ENCODE data around the gene NLRC5. TPM values are rescaled to one million over a fixed set of nuclear protein-coding genes. Genes with fewer than 3 reads are reported as not detected.

Gene NLRC5
- total and polyA plus RNA-seq, 7 experiments from 2014 or later = 76.0 to 615 (median 392) TPM

DNA sequence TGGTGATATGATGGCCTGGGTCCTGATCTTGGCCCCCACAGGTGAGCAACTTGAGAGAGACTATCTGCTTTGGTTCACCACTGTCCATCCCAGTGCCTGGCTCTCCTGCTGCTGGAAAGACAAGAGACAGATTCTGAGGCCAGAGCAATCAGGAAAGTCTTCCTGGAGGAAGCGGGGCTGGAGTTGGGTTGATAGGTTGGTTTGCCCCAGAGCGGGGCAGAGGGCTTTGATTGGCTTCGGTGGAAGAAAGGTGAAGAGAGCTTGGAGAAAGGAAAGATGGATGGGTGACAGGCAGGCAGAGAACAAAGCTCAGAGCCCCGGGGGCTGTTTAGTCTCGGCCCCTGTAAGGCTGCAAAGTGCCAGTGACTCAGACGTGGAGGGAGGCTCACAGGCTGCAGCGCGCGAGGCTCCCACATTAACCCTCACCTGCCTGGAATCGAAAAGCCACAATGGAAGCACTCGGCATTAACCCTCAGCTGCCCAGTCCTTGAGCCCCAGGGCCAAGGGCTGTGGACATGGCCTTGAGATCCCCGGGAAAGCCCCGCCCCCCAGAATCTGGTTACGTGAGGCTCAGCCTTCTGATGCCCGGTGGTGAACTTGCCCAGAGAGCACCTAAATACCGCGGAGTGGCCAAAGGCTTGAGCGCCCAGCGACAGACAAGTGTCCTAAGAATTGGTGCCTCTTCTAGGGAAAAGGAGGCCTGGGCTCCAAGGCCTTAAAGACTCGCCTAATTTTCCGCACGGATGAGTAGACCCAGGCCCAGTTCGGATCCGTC is 102.0 kb downstream of the NLRC5 start:
- DNase-seq (no peak), ATAC-seq (no peak)
- no peaks in the 10 kb centered on the region for H3K9me3 ChIP-seq (ENCODE audit: control insufficient read depth in 2 of 3, low read length in 3 of 3)
- Mint-ChIP-seq H3K36me3 (peaks cover 0 to 1% (median 0%) of the 10 kb centered on the region in 5 donors), H3K4me1 (peaks cover 6 to 16% (median 10%) of the 10 kb centered on the region in 7 donors), H3K9me3 (peaks cover 0 to 4% (median 0%) of the 10 kb centered on the region in 11 donors), H3K4me3 (peak overlapping the region; percentile 59 to 86 (median 76)), H3K27me3 (peaks cover 0 to 34% (median 0%) of the 10 kb centered on the region in 5 donors), H3K27ac (peak overlapping the region in 7 of 9 donors; percentile 14 to 74 (median 57))
- no peaks in the 10 kb centered on the region for H3K36me3 ChIP-seq (ENCODE audit: control insufficient read depth in 2 of 3, insufficient read depth in 3 of 3, low read length in 3 of 3)
- ChIA-PET POLR2A (interaction anchor here (1.1 to 1.4 kb wide), 2 partner anchors 52 to 71 kb away, joined by 3 read pairs; no protein-coding TSS in a partner anchor), CTCF (interaction anchor here (0.8 to 3.4 kb wide), 3 partner anchors 11 to 187 kb away, joined by 3 to 31 read pairs (median 5); no protein-coding TSS in a partner anchor)
- peaks cover 0 to 13% of the 10 kb centered on the region in 2 donors for H3K4me1 ChIP-seq (ENCODE audit: control insufficient read depth in 2 of 2, insufficient read depth in 2 of 2, low read length in 2 of 2)
- intact Hi-C loops (cut with micrococcal nuclease) = loop anchor here in 1 of 2 donors (10.0 kb wide), 1 partner anchor 153 kb away; the partner anchor contains the start of gene ARL2BP
- no peaks in the 10 kb centered on the region for H3K27me3 ChIP-seq (ENCODE audit: control insufficient read depth in 2 of 2, insufficient read depth in 2 of 2, low read length in 2 of 2)
- peak overlapping the region; percentile 50 for H3K4me3 ChIP-seq (ENCODE audit: low read length)
- H3K27ac ChIP-seq (ENCODE audit: low read depth, low read length) = no peak overlapping the region

DNA sequence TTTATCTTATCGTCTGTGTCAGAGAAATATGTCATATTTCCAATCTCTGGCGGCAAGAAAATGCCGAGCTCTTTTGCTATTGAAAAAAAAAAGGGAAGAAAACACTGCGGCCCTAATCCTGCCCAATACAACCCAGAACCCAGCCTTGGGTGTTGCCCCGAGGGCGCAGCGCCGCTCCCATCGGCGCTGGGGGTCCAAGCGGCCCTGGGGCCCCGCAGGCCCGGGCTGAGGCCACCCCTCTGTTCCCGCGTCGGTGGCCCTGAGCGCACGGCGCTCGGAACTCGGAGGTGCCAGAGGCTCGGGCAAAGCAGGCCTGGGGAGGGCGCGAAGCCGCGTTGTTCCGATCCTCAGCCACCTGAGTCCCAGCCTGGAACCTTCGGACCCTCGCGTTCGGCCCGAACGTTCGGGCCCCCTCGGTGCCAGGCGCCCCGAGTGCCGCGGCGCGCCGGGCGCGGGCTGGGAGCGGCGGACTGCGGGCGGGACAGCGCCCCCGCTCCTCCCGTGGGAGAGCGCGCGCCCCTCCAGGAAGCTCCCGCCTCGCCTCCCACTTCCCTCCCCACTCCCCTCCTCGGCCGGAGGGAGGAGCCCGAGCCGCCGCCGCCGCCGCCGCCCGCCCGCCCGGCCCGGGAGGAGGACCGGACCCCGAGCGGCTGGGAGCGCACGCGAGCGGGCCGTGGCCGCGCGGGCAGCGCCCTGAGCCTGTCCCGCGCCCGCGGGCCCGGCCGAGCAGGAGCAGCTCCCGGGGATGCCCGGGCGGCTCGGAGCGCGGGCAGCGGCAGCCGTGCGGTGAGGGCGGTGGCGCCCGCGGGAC is 102.8 kb downstream of the NLRC5 start, which contains the start of gene CPNE2:
TSS of gene CPNE2 (plus strand) at position 609 of the 811 bp plus-strand sequence. CDS start 18,160 bp downstream, outside the sequence.
- Mint-ChIP-seq H3K27ac (peak within 1 kb of the TSS in 8 of 9 donors; percentile 14 to 78 (median 52)), H3K4me1 (peaks cover 8 to 19% (median 10%) of the 10 kb centered on the region in 7 donors), H3K36me3 (peaks cover 0 to 1% (median 0%) of the 10 kb centered on the region in 5 donors), H3K27me3 (peaks cover 0 to 34% (median 0%) of the 10 kb centered on the region in 5 donors), H3K4me3 (peak within 1 kb of the TSS; percentile 65 to 86 (median 80)), H3K9me3 (peaks cover 0 to 3% (median 0%) of the 10 kb centered on the region in 11 donors)
- POLR2A ChIA-PET = interaction anchor here (0.6 to 2.2 kb wide), 9 partner anchors 8 to 94 kb away, joined by 3 to 14 read pairs (median 3); partner anchors contain the start of genes PSME3IP1 and RSPRY1
- DNase-seq (peak in 2 of 9 donors; percentile 17 to 29), ATAC-seq (peak; percentile 63)
- Histone ChIP-seq H3K4me1 (ENCODE audit: control insufficient read depth in 2 of 2, insufficient read depth in 2 of 2, low read length in 2 of 2) (peaks cover 0 to 13% of the 10 kb centered on the region in 2 donors), H3K27ac (ENCODE audit: low read depth, low read length) (peak within 1 kb of the TSS; percentile 10), H3K4me3 (ENCODE audit: low read length) (peak within 1 kb of the TSS; percentile 50), H3K9me3 (ENCODE audit: control insufficient read depth in 2 of 3, low read length in 3 of 3) (no peaks in the 10 kb centered on the region), H3K27me3 (ENCODE audit: control insufficient read depth in 2 of 2, insufficient read depth in 2 of 2, low read length in 2 of 2) (no peaks in the 10 kb centered on the region), H3K36me3 (ENCODE audit: control insufficient read depth in 2 of 3, insufficient read depth in 3 of 3, low read length in 3 of 3) (no peaks in the 10 kb centered on the region)
- intact Hi-C loops (cut with micrococcal nuclease) = loop anchor here (1.0 to 10.0 kb wide), 5 partner anchors 8 to 153 kb away; partner anchors contain the start of gene ARL2BP (in 1 of the 2)
- CTCF ChIA-PET = interaction anchor here (0.8 to 3.4 kb wide), 12 partner anchors 8 to 186 kb away, joined by 3 to 31 read pairs (median 4); no protein-coding TSS in a partner anchor

DNA sequence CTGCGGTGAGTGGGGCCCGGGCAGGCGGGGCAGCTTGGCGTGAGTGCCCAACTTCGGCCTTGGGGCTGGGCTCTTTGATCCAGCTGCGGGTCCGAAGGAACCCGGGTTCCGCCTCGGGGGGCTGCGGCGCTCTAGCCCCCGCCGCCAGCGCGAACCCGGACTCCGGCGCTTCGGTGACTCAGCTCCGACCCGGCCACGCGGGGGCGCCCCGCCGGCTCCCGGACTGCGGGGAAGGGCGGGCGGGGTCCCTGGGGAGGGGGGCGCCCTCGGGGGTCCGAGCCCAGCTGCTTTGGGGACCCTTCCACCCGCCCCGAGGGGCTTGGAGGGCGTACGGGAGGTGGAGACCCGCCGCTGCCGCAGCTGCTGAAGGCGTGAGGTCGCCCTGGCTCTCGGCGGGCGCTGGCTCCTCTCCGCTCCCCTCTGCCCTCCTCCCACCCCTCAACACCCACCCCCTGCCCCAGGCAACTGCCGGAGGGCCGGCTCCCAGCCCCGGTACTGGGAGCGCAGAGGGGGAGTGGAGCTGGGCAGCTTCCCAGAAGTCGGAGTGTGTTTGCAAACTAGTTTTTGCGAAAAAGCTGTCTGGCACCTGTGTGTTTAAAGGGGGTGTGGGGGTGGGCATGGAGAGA is 103.5 kb downstream of the NLRC5 start:
- H3K27ac Mint-ChIP-seq = peak overlapping the region in 3 of 9 donors; percentile 37 to 78 (median 65)
- peak overlapping the region; percentile 65 to 86 (median 78) for H3K4me3 Mint-ChIP-seq

DNA sequence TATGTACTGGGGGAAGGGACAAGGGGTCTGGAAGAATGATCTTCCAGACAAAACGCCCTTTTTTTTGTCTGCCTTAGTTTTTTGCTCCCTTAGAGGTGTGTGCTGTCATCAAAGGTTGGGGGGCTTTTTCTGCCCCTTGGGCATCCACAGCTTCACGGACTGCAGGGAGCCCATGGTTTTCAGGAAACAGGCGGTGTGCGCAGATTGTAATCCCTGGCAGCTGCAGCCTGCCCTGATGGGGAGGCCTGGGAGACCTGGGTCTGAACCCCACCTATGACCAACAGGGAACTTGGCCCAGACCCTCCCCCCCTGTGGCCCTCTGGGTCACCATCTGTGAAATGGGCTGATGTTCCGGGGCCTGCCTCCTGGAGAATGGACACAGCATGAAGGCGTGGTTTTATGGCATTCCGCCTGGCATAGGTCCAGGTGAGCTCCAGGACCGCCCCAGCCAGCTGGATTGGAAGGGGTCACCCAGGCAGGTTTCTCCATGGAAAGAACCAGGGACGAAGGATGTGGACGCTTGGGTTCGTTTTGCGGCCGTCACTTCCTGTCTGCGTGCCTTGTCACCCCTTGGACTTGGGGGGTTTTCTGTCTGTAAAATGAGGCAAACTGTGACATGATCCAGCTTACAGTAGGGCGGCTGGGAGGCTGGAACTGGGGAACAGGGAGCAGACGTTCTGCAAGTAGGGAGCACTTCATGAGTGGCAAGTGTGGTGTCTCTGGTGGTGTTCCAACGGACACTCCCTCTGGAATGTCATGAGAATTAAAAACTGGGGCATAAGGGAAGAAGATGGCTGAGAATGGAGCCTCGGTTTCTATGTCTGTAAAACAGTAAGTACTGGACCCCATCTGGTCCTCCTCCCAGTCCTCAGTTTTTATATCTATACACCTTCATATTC is 104.6 kb downstream of the NLRC5 start:
- Mint-ChIP-seq H3K27ac (peak overlapping the region in 4 of 9 donors; percentile 37 to 78 (median 47)), H3K27me3 (peaks cover 0 to 34% (median 0%) of the 10 kb centered on the region in 5 donors), H3K4me1 (peaks cover 11 to 25% (median 17%) of the 10 kb centered on the region in 7 donors), H3K4me3 (peak overlapping the region; percentile 65 to 86 (median 78)), H3K9me3 (peaks cover 0 to 2% (median 0%) of the 10 kb centered on the region in 11 donors), H3K36me3 (peaks cover 0 to 1% (median 0%) of the 10 kb centered on the region in 5 donors)
- Histone ChIP-seq H3K27me3 (ENCODE audit: control insufficient read depth in 2 of 2, insufficient read depth in 2 of 2, low read length in 2 of 2) (no peaks in the 10 kb centered on the region), H3K4me1 (ENCODE audit: control insufficient read depth in 2 of 2, insufficient read depth in 2 of 2, low read length in 2 of 2) (peaks cover 0 to 13% of the 10 kb centered on the region in 2 donors), H3K36me3 (ENCODE audit: control insufficient read depth in 2 of 3, insufficient read depth in 3 of 3, low read length in 3 of 3) (no peaks in the 10 kb centered on the region), H3K27ac (ENCODE audit: low read depth, low read length) (no peak overlapping the region), H3K9me3 (ENCODE audit: control insufficient read depth in 2 of 3, low read length in 3 of 3) (no peaks in the 10 kb centered on the region), H3K4me3 (ENCODE audit: low read length) (no peak overlapping the region)
- intact Hi-C loops (cut with micrococcal nuclease) = loop anchor here (1.0 to 10.0 kb wide), 3 partner anchors 41 to 151 kb away; partner anchors contain the start of gene ARL2BP (in 1 of the 2)
- no peak for ATAC-seq
- CTCF ChIA-PET = interaction anchor here (0.6 to 3.4 kb wide), 8 partner anchors 8 to 112 kb away, joined by 3 to 31 read pairs (median 6); no protein-coding TSS in a partner anchor
- DNase-seq = no peak
- POLR2A ChIA-PET = interaction anchor here (0.6 to 2.2 kb wide), 7 partner anchors 10 to 159 kb away, joined by 3 to 14 read pairs (median 3); partner anchors contain the start of gene NLRC5

More for the DNA sequence above, 103.5 kb downstream of the NLRC5 start:
- Histone ChIP-seq H3K4me3 (ENCODE audit: low read length) (no peak overlapping the region), H3K4me1 (ENCODE audit: control insufficient read depth in 2 of 2, insufficient read depth in 2 of 2, low read length in 2 of 2) (peaks cover 0 to 13% of the 10 kb centered on the region in 2 donors), H3K36me3 (ENCODE audit: control insufficient read depth in 2 of 3, insufficient read depth in 3 of 3, low read length in 3 of 3) (no peaks in the 10 kb centered on the region), H3K27me3 (ENCODE audit: control insufficient read depth in 2 of 2, insufficient read depth in 2 of 2, low read length in 2 of 2) (no peaks in the 10 kb centered on the region), H3K27ac (ENCODE audit: low read depth, low read length) (peak overlapping the region; percentile 10), H3K9me3 (ENCODE audit: control insufficient read depth in 2 of 3, low read length in 3 of 3) (no peaks in the 10 kb centered on the region)
- Mint-ChIP-seq H3K36me3 (peaks cover 0 to 1% (median 0%) of the 10 kb centered on the region in 5 donors), H3K9me3 (peaks cover 0 to 2% (median 0%) of the 10 kb centered on the region in 11 donors), H3K27me3 (peaks cover 0 to 34% (median 0%) of the 10 kb centered on the region in 5 donors), H3K4me1 (peaks cover 10 to 23% (median 12%) of the 10 kb centered on the region in 7 donors)
- ATAC-seq (peak; percentile 78), DNase-seq (peak; percentile 22 to 75 (median 53))
- intact Hi-C loops (cut with micrococcal nuclease) = loop anchor here (1.0 to 10.0 kb wide), 5 partner anchors 9 to 152 kb away; partner anchors contain the start of gene ARL2BP (in 1 of the 2)
- ChIA-PET CTCF (interaction anchor here (0.9 to 3.4 kb wide), 11 partner anchors 8 to 122 kb away, joined by 3 to 31 read pairs (median 4); no protein-coding TSS in a partner anchor), POLR2A (interaction anchor here (0.6 to 2.2 kb wide), 10 partner anchors 9 to 93 kb away, joined by 3 to 14 read pairs (median 3); partner anchors contain the start of genes PSME3IP1 and RSPRY1)

DNA sequence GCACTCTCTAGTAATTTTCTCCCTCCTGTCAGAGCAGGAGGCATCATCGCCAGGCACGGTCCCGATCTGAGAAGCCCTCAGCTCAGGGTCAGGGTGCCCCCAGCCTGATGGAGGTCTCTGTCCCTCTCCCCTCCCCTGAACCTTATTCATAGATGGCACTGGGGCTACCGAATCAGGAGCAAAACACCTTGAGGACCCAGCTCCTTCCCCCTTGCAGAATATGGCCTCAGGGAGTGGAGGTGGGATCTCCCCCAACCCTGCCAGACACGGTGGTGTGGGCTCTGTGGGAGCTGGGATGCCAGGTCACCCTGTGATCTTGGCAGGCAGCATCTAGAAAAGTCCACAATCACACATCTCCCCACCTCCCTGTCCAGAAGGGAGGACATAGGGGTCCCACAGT is 105.6 kb downstream of the NLRC5 start:
- ChIA-PET CTCF (interaction anchor here (1.4 kb wide), 1 partner anchor 8 kb away, joined by 5 read pairs; no protein-coding TSS in a partner anchor), POLR2A (no interaction called here)
- H3K27me3 Mint-ChIP-seq = peaks cover 0 to 32% (median 0%) of the 10 kb centered on the region in 5 donors
- H3K27ac Mint-ChIP-seq = peak overlapping the region in 1 of 9 donors; percentile 41
- ATAC-seq (no peak), DNase-seq (no peak)
- intact Hi-C loops (cut with micrococcal nuclease) = loop anchor here in 1 of 2 donors (10.0 kb wide), 1 partner anchor 150 kb away; the partner anchor contains the start of gene ARL2BP
- H3K4me3 Mint-ChIP-seq = peak overlapping the region in 4 of 10 donors; percentile 21 to 48 (median 36)
- no peaks in the 10 kb centered on the region for H3K36me3 ChIP-seq (ENCODE audit: control insufficient read depth in 2 of 3, insufficient read depth in 3 of 3, low read length in 3 of 3)
- no peaks in the 10 kb centered on the region for H3K27me3 ChIP-seq (ENCODE audit: control insufficient read depth in 2 of 2, insufficient read depth in 2 of 2, low read length in 2 of 2)
- H3K4me1 Mint-ChIP-seq = peaks cover 11 to 29% (median 17%) of the 10 kb centered on the region in 7 donors
- H3K36me3 Mint-ChIP-seq = peaks cover 0 to 1% (median 0%) of the 10 kb centered on the region in 5 donors
- no peak overlapping the region for H3K4me3 ChIP-seq (ENCODE audit: low read length)
- no peaks in the 10 kb centered on the region for H3K9me3 ChIP-seq (ENCODE audit: control insufficient read depth in 2 of 3, low read length in 3 of 3)
- H3K27ac ChIP-seq (ENCODE audit: low read depth, low read length) = no peak overlapping the region
- H3K9me3 Mint-ChIP-seq = peaks cover 0 to 2% (median 0%) of the 10 kb centered on the region in 11 donors
- H3K4me1 ChIP-seq (ENCODE audit: control insufficient read depth in 2 of 2, insufficient read depth in 2 of 2, low read length in 2 of 2) = peaks cover 0 to 13% of the 10 kb centered on the region in 2 donors
